Stimulated activated memory B cell treated with anti-CD40 and anti-IgM and Interleukin-4, amounts not matched to agents 10 μg/mL and 1 μg/mL and 100 μg/mL, for 72 hours (primary cell): ENCODE results near the gene PHACTR1.
A peak's percentile ranks its signal among the peaks of the same experiment; 100 is the strongest.

Experiments used
- ATAC-seq: fragments of 150-1000 bp; cut with Tn5 transposase; 2 replicates; pipeline ENCODE4 v1.10.0; 2021
- H3K27ac Mint-ChIP-seq: one replicate; pipeline ENCODE4 v1.8.0; 2022; ENCODE audit warnings: mild to moderate bottlenecking, mixed read lengths
- H3K27me3 Mint-ChIP-seq: one replicate; pipeline ENCODE4 v1.8.0; 2022; ENCODE audit warnings: mixed read lengths
- H3K36me3 Mint-ChIP-seq: one replicate; pipeline ENCODE4 v1.8.0; 2022; ENCODE audit warnings: mixed read lengths
- H3K4me1 Mint-ChIP-seq: one replicate; pipeline ENCODE4 v1.8.0; 2022; ENCODE audit warnings: mixed read lengths
- H3K4me3 Mint-ChIP-seq: one replicate; pipeline ENCODE4 v1.8.0; 2022; ENCODE audit warnings: mild to moderate bottlenecking, moderate library complexity, mixed read lengths
- H3K9me3 Mint-ChIP-seq: one replicate; pipeline ENCODE4 v1.8.0; 2022; ENCODE audit warnings: mixed read lengths

Gene PHACTR1

GRCh38 chr6:13273931-13274706 lies 557.6 kb downstream of the PHACTR1 start:
- peaks cover 28% of the 10 kb centered on the region for H3K36me3 Mint-ChIP-seq

GRCh38 chr6:13274707-13275434 lies 558.3 kb downstream of the PHACTR1 start:
- Mint-ChIP-seq H3K27ac (peak overlapping the region; percentile 93), H3K4me1 (peaks cover 68% of the 10 kb centered on the region), H3K9me3 (no peaks in the 10 kb centered on the region), H3K36me3 (peaks cover 32% of the 10 kb centered on the region), H3K4me3 (peak overlapping the region; percentile 84), H3K27me3 (no peaks in the 10 kb centered on the region)
- ATAC-seq, result no peak

More at GRCh38 chr6:13273931-13274706, 557.6 kb downstream of the PHACTR1 start:
- peak overlapping the region; percentile 84 for H3K4me3 Mint-ChIP-seq
- peak; percentile 82 for ATAC-seq
- H3K4me1 Mint-ChIP-seq, result peaks cover 66% of the 10 kb centered on the region
- peak overlapping the region; percentile 93 for H3K27ac Mint-ChIP-seq
- no peaks in the 10 kb centered on the region for H3K9me3 Mint-ChIP-seq
- no peaks in the 10 kb centered on the region for H3K27me3 Mint-ChIP-seq

- no peaks in the 10 kb centered on the region for H3K9me3 Mint-ChIP-seq
- H3K27ac Mint-ChIP-seq, result peak overlapping the region; percentile 93
- H3K4me3 Mint-ChIP-seq, result peak overlapping the region; percentile 84
- no peak for ATAC-seq
- no peaks in the 10 kb centered on the region for H3K27me3 Mint-ChIP-seq
- peaks cover 32% of the 10 kb centered on the region for H3K36me3 Mint-ChIP-seq
- H3K4me1 Mint-ChIP-seq, result peaks cover 69% of the 10 kb centered on the region
These were observed 558.9 kb downstream of the PHACTR1 start for GRCh38 chr6:13275435-13275989.

GRCh38 chr6:13277231-13277630 lies 560.7 kb downstream of the PHACTR1 start:
- H3K27me3 Mint-ChIP-seq, result no peaks in the 10 kb centered on the region
- peaks cover 75% of the 10 kb centered on the region for H3K4me1 Mint-ChIP-seq
- H3K4me3 Mint-ChIP-seq, result peak overlapping the region; percentile 28
- ATAC-seq, result no peak
- H3K36me3 Mint-ChIP-seq, result peaks cover 47% of the 10 kb centered on the region
- peak overlapping the region; percentile 73 for H3K27ac Mint-ChIP-seq
- H3K9me3 Mint-ChIP-seq, result no peaks in the 10 kb centered on the region

- peaks cover 54% of the 10 kb centered on the region for H3K36me3 Mint-ChIP-seq
These were observed 561.6 kb downstream of the PHACTR1 start for GRCh38 chr6:13278164-13278563.

GRCh38 chr6:13278991-13279390 lies 562.4 kb downstream of the PHACTR1 start:
- no peaks in the 10 kb centered on the region for H3K9me3 Mint-ChIP-seq
- peaks cover 62% of the 10 kb centered on the region for H3K36me3 Mint-ChIP-seq
- no peak overlapping the region for H3K27ac Mint-ChIP-seq
- ATAC-seq, result no peak
- no peaks in the 10 kb centered on the region for H3K27me3 Mint-ChIP-seq
- peaks cover 81% of the 10 kb centered on the region for H3K4me1 Mint-ChIP-seq
- H3K4me3 Mint-ChIP-seq, result no peak overlapping the region

More at GRCh38 chr6:13278164-13278563, 561.6 kb downstream of the PHACTR1 start:
- no peak overlapping the region for H3K4me3 Mint-ChIP-seq
- H3K27me3 Mint-ChIP-seq, result no peaks in the 10 kb centered on the region
- ATAC-seq, result peak; percentile 42
- H3K4me1 Mint-ChIP-seq, result peaks cover 75% of the 10 kb centered on the region
- H3K27ac Mint-ChIP-seq, result peak overlapping the region; percentile 73
- no peaks in the 10 kb centered on the region for H3K9me3 Mint-ChIP-seq

- Mint-ChIP-seq H3K9me3 (no peaks in the 10 kb centered on the region), H3K27ac (no peak overlapping the region), H3K4me3 (no peak overlapping the region), H3K4me1 (peaks cover 77% of the 10 kb centered on the region), H3K27me3 (no peaks in the 10 kb centered on the region), H3K36me3 (peaks cover 70% of the 10 kb centered on the region)
- ATAC-seq, result peak; percentile 40
These were observed 563.7 kb downstream of the PHACTR1 start for GRCh38 chr6:13280254-13280653.

GRCh38 chr6:13281686-13282085 lies 565.1 kb downstream of the PHACTR1 start:
- Mint-ChIP-seq H3K4me1 (peaks cover 80% of the 10 kb centered on the region), H3K27ac (no peak overlapping the region), H3K36me3 (peaks cover 77% of the 10 kb centered on the region), H3K4me3 (no peak overlapping the region), H3K9me3 (no peaks in the 10 kb centered on the region), H3K27me3 (no peaks in the 10 kb centered on the region)
- ATAC-seq, result no peak

- Mint-ChIP-seq H3K36me3 (peaks cover 77% of the 10 kb centered on the region), H3K9me3 (no peaks in the 10 kb centered on the region), H3K4me1 (peaks cover 79% of the 10 kb centered on the region), H3K4me3 (no peak overlapping the region), H3K27ac (peak overlapping the region; percentile 25), H3K27me3 (no peaks in the 10 kb centered on the region)
- no peak for ATAC-seq
These were observed 566.0 kb downstream of the PHACTR1 start for GRCh38 chr6:13282393-13283069.

- no peak for ATAC-seq
- no peaks in the 10 kb centered on the region for H3K27me3 Mint-ChIP-seq
- no peak overlapping the region for H3K4me3 Mint-ChIP-seq
- peaks cover 78% of the 10 kb centered on the region for H3K36me3 Mint-ChIP-seq
- H3K9me3 Mint-ChIP-seq, result no peaks in the 10 kb centered on the region
- H3K27ac Mint-ChIP-seq, result peak overlapping the region; percentile 2
- H3K4me1 Mint-ChIP-seq, result peaks cover 72% of the 10 kb centered on the region
These were observed 566.8 kb downstream of the PHACTR1 start for GRCh38 chr6:13283331-13283730.

- Mint-ChIP-seq H3K4me1 (peaks cover 62% of the 10 kb centered on the region), H3K36me3 (peaks cover 81% of the 10 kb centered on the region), H3K27ac (peak overlapping the region; percentile 46), H3K4me3 (no peak overlapping the region), H3K27me3 (no peaks in the 10 kb centered on the region), H3K9me3 (no peaks in the 10 kb centered on the region)
- no peak for ATAC-seq
These were observed 568.1 kb downstream of the PHACTR1 start for GRCh38 chr6:13284646-13285045.

GRCh38 chr6:13285705-13286104 lies 569.1 kb downstream of the PHACTR1 start:
- H3K9me3 Mint-ChIP-seq, result no peaks in the 10 kb centered on the region
- peaks cover 89% of the 10 kb centered on the region for H3K36me3 Mint-ChIP-seq
- H3K4me1 Mint-ChIP-seq, result peaks cover 57% of the 10 kb centered on the region
- H3K27ac Mint-ChIP-seq, result peak overlapping the region; percentile 46
- no peaks in the 10 kb centered on the region for H3K27me3 Mint-ChIP-seq
- ATAC-seq, result peak; percentile 78
- no peak overlapping the region for H3K4me3 Mint-ChIP-seq

GRCh38 chr6:13286181-13286580 lies 569.6 kb downstream of the PHACTR1 start:
- ATAC-seq, result peak; percentile 82
- H3K36me3 Mint-ChIP-seq, result peaks cover 85% of the 10 kb centered on the region
- H3K27me3 Mint-ChIP-seq, result no peaks in the 10 kb centered on the region
- peaks cover 53% of the 10 kb centered on the region for H3K4me1 Mint-ChIP-seq
- peak overlapping the region; percentile 21 for H3K4me3 Mint-ChIP-seq
- no peaks in the 10 kb centered on the region for H3K9me3 Mint-ChIP-seq
- H3K27ac Mint-ChIP-seq, result peak overlapping the region; percentile 46

- Mint-ChIP-seq H3K36me3 (peaks cover 76% of the 10 kb centered on the region), H3K9me3 (no peaks in the 10 kb centered on the region), H3K4me1 (peaks cover 47% of the 10 kb centered on the region), H3K27me3 (no peaks in the 10 kb centered on the region), H3K27ac (peak overlapping the region; percentile 46), H3K4me3 (no peak overlapping the region)
- no peak for ATAC-seq
These were observed 570.5 kb downstream of the PHACTR1 start for GRCh38 chr6:13287104-13287503.

- Mint-ChIP-seq H3K36me3 (peaks cover 73% of the 10 kb centered on the region), H3K4me1 (peaks cover 36% of the 10 kb centered on the region), H3K27ac (no peak overlapping the region)
These were observed 571.9 kb downstream of the PHACTR1 start for GRCh38 chr6:13288481-13288880.

More at GRCh38 chr6:13288481-13288880, 571.9 kb downstream of the PHACTR1 start:
- H3K27me3 Mint-ChIP-seq, result no peaks in the 10 kb centered on the region
- no peaks in the 10 kb centered on the region for H3K9me3 Mint-ChIP-seq
- no peak overlapping the region for H3K4me3 Mint-ChIP-seq
- ATAC-seq, result no peak
